Liver (tissue), 9 donors: ENCODE data around the gene UBL3. TPM values are rescaled to one million over a fixed set of nuclear protein-coding genes. Genes with fewer than 3 reads are reported as not detected.
A peak's percentile ranks its signal among the peaks of the same experiment; 100 is the strongest.

Experiments used
- DNase-seq: peaks from one replicate; pipeline ENCODE4 v3.0.0-alpha.2; 2017; ENCODE audit warnings: low spot score
- H3K27ac ChIP-seq, 2 donors: one replicate each; pipeline ENCODE4 v1.7.0; 2013; ENCODE audit warnings: inconsistent platforms in 2 of 2, low read length in 2 of 2, control low read depth in 1 of 2, low read depth in 1 of 2, mild to moderate bottlenecking in 1 of 2
- H3K27me3 ChIP-seq, 4 donors: one replicate each; pipeline versions ENCODE4 v1.6.1 to v1.7.0; 2013; ENCODE audit warnings: low read length in 3 of 4, inconsistent platforms in 1 of 4, mild to moderate bottlenecking in 1 of 4, moderate library complexity in 1 of 4; ENCODE audit not compliant: control insufficient read depth in 4 of 4, insufficient read depth in 4 of 4
- H3K36me3 ChIP-seq, 4 donors: one replicate each; pipeline versions ENCODE4 v1.6.1 to v1.7.0; 2013; ENCODE audit warnings: low read length in 3 of 4, mild to moderate bottlenecking in 3 of 4, low read depth in 1 of 4, moderate library complexity in 1 of 4; ENCODE audit not compliant: control insufficient read depth in 4 of 4, insufficient read depth in 3 of 4
- H3K4me1 ChIP-seq, 4 donors: one replicate each; pipeline versions ENCODE4 v1.6.1 to v1.7.0; 2013; ENCODE audit warnings: low read length in 3 of 4, mild to moderate bottlenecking in 3 of 4, moderate library complexity in 1 of 4; ENCODE audit not compliant: control insufficient read depth in 4 of 4, insufficient read depth in 4 of 4
- H3K4me3 ChIP-seq, 3 donors: one replicate each; pipeline versions ENCODE4 v1.6.1 to v1.7.0; 2013; ENCODE audit warnings: low read length in 3 of 3, control low read depth in 1 of 3, low read depth in 1 of 3, mild to moderate bottlenecking in 1 of 3
- H3K9ac ChIP-seq, 2 donors: one replicate each; pipeline ENCODE4 v1.7.0; 2013; ENCODE audit warnings: low read length in 2 of 2, mild to moderate bottlenecking in 2 of 2, moderate library complexity in 2 of 2, control low read depth in 1 of 2, low read depth in 1 of 2
- H3K9me3 ChIP-seq, 4 donors: one replicate each; pipeline versions ENCODE4 v1.6.1 to v1.7.0; 2013; ENCODE audit warnings: low read length in 3 of 4; ENCODE audit not compliant: control insufficient read depth in 4 of 4
- EGR1 ChIP-seq, 2 donors: IDR thresholded peaks; 2 replicates each; pipeline ENCODE4 v1.6.1; 2016 to 2018; ENCODE audit warnings: antibody characterized with exemption in 2 of 2, low read depth in 2 of 2
- FOXA1 ChIP-seq: IDR thresholded peaks from 2 replicates; pipeline ENCODE4 v1.6.1; 2016; ENCODE audit warnings: antibody characterized with exemption
- HNF4A ChIP-seq, 2 donors: conservative IDR thresholded peaks; 2 replicates each; pipeline ENCODE4 v1.6.1; 2016; ENCODE audit warnings: antibody characterized with exemption in 2 of 2, mild to moderate bottlenecking in 2 of 2
- RAD21 ChIP-seq, 2 donors: IDR thresholded peaks; 2 replicates each; pipeline ENCODE4 v1.6.1; 2016; ENCODE audit warnings: antibody characterized with exemption in 2 of 2, mild to moderate bottlenecking in 2 of 2
- RXRA ChIP-seq, 2 donors: IDR thresholded peaks; 2 replicates each; pipeline ENCODE4 v1.6.1; 2017 to 2018; ENCODE audit warnings: antibody characterized with exemption in 2 of 2, mild to moderate bottlenecking in 1 of 2
- WGBS: extraction: QIAGEN DNeasy Blood & Tissue Kit; methylation state at CpG from one replicate; pipeline ENCODE4 v1.1.7; 2013; 5-methylcytosine and 5-hydroxymethylcytosine counted together
- polyA plus RNA-seq, 2 donors: library from polyadenylated mRNA; stranded (reverse) in 1 of 2; unstranded in 1 of 2; fragments of 200-250 nt in 1 of 2; fragments of >200 nt in 1 of 2; fragmentation: Nextera tagmentation in 1 of 2; extraction: Ambion mirVana in 1 of 2; gene quantifications; one replicate each; pipeline versions ENCODE4 v1.2.1 to v1.2.3, GENCODE V29; 2013 to 2015
- total RNA-seq, 2 donors: library from RNA; depleted of rRNA; stranded (reverse); fragments of >200 nt; gene quantifications; one replicate each; pipeline ENCODE4 v1.2.3, GENCODE V29; 2014
- TF ChIP-seq, protein P1 (sequence below): fragments of 150-350 bp; IDR thresholded peaks from 2 replicates; pipeline ENCODE4 v1.5.1; 2017; ENCODE audit warnings: improper control_type of control experiment, low read depth, low read length; ENCODE audit not compliant: missing input control
- TF ChIP-seq, protein P2 (sequence below): IDR thresholded peaks from 2 replicates; pipeline ENCODE4 v1.6.1; 2016; ENCODE audit warnings: antibody characterized with exemption, mild to moderate bottlenecking
- TF ChIP-seq, protein P3 (sequence below): IDR thresholded peaks from 2 replicates; pipeline ENCODE4 v1.6.1; 2016; ENCODE audit warnings: antibody characterized with exemption
- TF ChIP-seq, protein P4 (sequence below): IDR thresholded peaks from 2 replicates; pipeline ENCODE4 v1.6.1; 2016; ENCODE audit warnings: antibody characterized with exemption
- donor health status: healthy.
- donor health status: healthy.
- donor health status: healthy.
- donor health status: healthy.
- donor health status: healthy.

The UBL3 gene
- total and polyA plus RNA-seq, 4 donors, result 13.9 to 21.3 (median 15.9) TPM

DNA sequence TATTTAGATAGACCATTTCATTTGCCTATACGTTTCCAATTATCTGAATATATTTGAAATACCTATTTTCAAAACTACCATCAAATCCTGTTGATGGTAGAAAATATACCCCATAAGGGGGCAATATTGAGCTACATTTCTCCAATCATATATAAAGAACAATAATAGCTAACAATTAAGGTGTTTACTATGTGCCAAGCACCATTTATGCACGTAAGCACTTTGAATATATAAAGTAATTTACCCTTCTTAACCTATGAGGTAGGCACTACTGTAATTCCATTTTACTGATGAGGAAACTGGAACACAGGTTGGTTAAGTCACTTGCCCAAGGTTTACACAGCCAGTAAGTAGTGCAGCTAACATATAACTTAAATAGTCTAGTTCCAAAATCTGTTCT is 79.2 kb downstream of the UBL3 start:
- TF ChIP-seq RXRA (IDR thresholded peaks at IDR 0.05) (no peak), RAD21 (IDR thresholded peaks at IDR 0.05) (peak; percentile 82 to 83)
- TF ChIP-seq, protein P1, sequence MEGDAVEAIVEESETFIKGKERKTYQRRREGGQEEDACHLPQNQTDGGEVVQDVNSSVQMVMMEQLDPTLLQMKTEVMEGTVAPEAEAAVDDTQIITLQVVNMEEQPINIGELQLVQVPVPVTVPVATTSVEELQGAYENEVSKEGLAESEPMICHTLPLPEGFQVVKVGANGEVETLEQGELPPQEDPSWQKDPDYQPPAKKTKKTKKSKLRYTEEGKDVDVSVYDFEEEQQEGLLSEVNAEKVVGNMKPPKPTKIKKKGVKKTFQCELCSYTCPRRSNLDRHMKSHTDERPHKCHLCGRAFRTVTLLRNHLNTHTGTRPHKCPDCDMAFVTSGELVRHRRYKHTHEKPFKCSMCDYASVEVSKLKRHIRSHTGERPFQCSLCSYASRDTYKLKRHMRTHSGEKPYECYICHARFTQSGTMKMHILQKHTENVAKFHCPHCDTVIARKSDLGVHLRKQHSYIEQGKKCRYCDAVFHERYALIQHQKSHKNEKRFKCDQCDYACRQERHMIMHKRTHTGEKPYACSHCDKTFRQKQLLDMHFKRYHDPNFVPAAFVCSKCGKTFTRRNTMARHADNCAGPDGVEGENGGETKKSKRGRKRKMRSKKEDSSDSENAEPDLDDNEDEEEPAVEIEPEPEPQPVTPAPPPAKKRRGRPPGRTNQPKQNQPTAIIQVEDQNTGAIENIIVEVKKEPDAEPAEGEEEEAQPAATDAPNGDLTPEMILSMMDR, result peak; percentile 44
- no peaks in the 10 kb centered on the region for H3K9me3 ChIP-seq
- H3K27ac ChIP-seq, result no peak overlapping the region
- no peaks in the 10 kb centered on the region for H3K27me3 ChIP-seq
- H3K4me1 ChIP-seq, result peaks cover 0 to 7% (median 0%) of the 10 kb centered on the region in 4 donors
- 46% methylated on average over 2 of the region's 2 CpGs for WGBS
- DNase-seq, result no peak
- H3K4me3 ChIP-seq, result no peak overlapping the region
- peaks cover 2 to 18% (median 8%) of the 10 kb centered on the region in 4 donors for H3K36me3 ChIP-seq
- H3K9ac ChIP-seq, result no peak overlapping the region

DNA sequence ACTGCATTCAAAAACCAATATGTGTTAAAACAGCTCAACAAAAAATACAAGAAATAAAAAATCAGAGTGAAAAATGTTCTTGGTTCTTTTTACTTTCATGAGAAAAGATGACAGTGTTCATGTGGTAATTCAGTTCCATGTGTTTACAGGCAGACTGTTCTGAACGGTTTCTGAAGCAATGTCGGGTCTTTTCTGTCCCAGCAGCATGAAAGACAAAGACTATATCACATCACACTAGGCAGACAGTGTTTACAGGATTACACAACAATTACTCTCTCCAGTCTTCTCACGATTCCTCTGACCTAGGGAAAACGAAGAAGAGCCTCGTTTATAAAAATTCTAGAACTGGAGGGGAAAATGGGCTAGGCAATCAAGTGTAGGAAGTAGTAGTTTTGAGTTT is 83.4 kb downstream of the UBL3 start:
- TF ChIP-seq RAD21 (IDR thresholded peaks at IDR 0.05), result peak in 1 of 2 donors; percentile 13
- TF ChIP-seq EGR1 (IDR thresholded peaks at IDR 0.05; ENCODE audit: low read depth in 2 of 2), result no peak
- H3K4me3 ChIP-seq, result no peak overlapping the region
- H3K9me3 ChIP-seq, result no peaks in the 10 kb centered on the region
- DNase-seq, result no peak
- H3K27me3 ChIP-seq, result no peaks in the 10 kb centered on the region
- H3K9ac ChIP-seq, result no peak overlapping the region
- H3K27ac ChIP-seq, result no peak overlapping the region
- peaks cover 0 to 2% (median 0%) of the 10 kb centered on the region in 4 donors for H3K4me1 ChIP-seq
- WGBS, result 55% methylated on average over 5 of the region's 5 CpGs
- H3K36me3 ChIP-seq, result peaks cover 1 to 19% (median 8%) of the 10 kb centered on the region in 4 donors

DNA sequence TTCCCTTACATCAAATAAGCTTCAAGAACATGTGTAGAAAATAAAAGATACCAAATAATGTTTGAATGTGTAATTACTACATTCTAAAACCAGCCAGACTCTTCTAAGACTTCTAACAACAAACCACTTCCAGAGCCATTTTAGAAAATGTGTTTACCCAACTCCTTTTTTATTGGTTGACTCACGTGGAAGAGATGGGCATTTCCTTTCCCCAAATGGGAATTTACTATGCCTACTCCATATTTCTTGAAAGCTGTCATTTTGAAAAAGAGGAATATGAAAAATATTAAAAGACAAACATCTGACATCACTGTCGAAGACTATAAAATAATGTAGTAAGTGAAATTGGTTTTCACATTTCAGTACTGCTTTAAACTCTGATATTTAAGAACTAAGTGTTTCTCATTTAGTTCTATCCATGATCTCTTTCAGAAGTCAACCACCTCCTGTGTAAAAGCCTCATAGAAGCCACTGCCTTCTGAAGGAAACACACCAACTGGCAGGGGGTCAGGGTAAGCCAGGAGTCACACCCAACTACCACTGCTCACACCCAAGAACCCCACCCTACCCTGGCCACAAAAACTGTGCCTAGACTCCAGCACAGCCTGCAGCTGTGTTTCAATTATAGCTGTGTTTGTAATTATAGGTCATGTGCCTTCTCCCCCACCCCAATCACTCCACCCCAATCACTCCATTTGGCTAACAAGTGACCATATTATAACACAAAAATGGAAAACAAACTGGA is 86.8 kb downstream of the UBL3 start:
- WGBS, result 94% methylated on average over 2 of the region's 2 CpGs
- TF ChIP-seq HNF4A (conservative IDR thresholded peaks at IDR 0.05) (no peak), RAD21 (IDR thresholded peaks at IDR 0.05) (no peak), FOXA1 (no peak)
- TF ChIP-seq, protein P2, sequence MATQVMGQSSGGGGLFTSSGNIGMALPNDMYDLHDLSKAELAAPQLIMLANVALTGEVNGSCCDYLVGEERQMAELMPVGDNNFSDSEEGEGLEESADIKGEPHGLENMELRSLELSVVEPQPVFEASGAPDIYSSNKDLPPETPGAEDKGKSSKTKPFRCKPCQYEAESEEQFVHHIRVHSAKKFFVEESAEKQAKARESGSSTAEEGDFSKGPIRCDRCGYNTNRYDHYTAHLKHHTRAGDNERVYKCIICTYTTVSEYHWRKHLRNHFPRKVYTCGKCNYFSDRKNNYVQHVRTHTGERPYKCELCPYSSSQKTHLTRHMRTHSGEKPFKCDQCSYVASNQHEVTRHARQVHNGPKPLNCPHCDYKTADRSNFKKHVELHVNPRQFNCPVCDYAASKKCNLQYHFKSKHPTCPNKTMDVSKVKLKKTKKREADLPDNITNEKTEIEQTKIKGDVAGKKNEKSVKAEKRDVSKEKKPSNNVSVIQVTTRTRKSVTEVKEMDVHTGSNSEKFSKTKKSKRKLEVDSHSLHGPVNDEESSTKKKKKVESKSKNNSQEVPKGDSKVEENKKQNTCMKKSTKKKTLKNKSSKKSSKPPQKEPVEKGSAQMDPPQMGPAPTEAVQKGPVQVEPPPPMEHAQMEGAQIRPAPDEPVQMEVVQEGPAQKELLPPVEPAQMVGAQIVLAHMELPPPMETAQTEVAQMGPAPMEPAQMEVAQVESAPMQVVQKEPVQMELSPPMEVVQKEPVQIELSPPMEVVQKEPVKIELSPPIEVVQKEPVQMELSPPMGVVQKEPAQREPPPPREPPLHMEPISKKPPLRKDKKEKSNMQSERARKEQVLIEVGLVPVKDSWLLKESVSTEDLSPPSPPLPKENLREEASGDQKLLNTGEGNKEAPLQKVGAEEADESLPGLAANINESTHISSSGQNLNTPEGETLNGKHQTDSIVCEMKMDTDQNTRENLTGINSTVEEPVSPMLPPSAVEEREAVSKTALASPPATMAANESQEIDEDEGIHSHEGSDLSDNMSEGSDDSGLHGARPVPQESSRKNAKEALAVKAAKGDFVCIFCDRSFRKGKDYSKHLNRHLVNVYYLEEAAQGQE, result no peak
- TF ChIP-seq, protein P3, sequence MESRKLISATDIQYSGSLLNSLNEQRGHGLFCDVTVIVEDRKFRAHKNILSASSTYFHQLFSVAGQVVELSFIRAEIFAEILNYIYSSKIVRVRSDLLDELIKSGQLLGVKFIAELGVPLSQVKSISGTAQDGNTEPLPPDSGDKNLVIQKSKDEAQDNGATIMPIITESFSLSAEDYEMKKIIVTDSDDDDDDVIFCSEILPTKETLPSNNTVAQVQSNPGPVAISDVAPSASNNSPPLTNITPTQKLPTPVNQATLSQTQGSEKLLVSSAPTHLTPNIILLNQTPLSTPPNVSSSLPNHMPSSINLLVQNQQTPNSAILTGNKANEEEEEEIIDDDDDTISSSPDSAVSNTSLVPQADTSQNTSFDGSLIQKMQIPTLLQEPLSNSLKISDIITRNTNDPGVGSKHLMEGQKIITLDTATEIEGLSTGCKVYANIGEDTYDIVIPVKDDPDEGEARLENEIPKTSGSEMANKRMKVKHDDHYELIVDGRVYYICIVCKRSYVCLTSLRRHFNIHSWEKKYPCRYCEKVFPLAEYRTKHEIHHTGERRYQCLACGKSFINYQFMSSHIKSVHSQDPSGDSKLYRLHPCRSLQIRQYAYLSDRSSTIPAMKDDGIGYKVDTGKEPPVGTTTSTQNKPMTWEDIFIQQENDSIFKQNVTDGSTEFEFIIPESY, result no peak
- TF ChIP-seq, protein P4, sequence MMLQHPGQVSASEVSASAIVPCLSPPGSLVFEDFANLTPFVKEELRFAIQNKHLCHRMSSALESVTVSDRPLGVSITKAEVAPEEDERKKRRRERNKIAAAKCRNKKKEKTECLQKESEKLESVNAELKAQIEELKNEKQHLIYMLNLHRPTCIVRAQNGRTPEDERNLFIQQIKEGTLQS, result no peak
- TF ChIP-seq, protein P1, result no peak
- Histone ChIP-seq H3K4me3 (no peak overlapping the region), H3K9ac (no peak overlapping the region), H3K9me3 (peaks cover 0 to 11% (median 0%) of the 10 kb centered on the region in 4 donors), H3K27me3 (no peaks in the 10 kb centered on the region), H3K36me3 (peaks cover 1 to 14% (median 8%) of the 10 kb centered on the region in 4 donors), H3K27ac (no peak overlapping the region), H3K4me1 (no peaks in the 10 kb centered on the region)
- no peak for DNase-seq
